ENCODE measurements around the gene OGFOD3. TPM values are rescaled to one million over a fixed set of nuclear protein-coding genes. Genes with fewer than 3 reads are reported as not detected.

Gene OGFOD3
- total RNA-seq, 4 donors from 2014 or later, result 13.0 to 28.7 (median 23.2) TPM

DNA sequence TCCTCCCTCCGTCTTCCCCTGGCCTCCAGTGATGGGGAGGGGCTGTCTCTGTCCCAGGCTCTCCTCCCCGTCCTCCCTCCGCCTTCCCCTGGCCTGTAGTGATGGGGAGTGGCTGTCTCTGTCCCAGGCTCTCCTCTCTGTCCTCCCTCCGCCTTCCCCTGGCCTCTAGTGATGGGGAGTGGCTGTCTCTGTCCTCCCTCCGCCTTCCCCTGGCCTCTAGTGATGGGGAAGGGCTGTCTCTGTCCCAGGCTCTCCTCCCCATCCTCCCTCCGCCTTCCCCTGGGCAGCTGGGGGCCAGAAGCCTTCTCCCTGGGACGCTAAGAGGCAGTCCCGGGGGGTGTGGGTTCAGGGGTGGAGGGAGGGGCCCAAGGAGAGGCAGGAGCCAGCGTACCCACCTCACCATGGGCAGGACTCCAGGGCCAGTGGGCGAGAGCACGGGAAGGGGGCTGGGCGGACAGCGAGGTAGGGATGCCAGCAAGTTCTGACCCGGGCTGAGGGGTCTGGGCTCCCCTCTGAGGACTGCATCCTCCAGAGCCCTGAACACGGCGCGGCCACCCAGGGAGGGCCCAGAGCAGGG, 32.0 kb downstream of the OGFOD3 start:
- intact Hi-C loops (cut with DNase I; ENCODE audit: low total_unique reads), result no loop called here
- no peak overlapping the region for H3K4me3 ChIP-seq (ENCODE audit: low read depth, poor library complexity, severe bottlenecking)
- no peak for TF ChIP-seq POLR2A (IDR thresholded peaks at IDR 0.05)
- TF ChIP-seq, protein P1, sequence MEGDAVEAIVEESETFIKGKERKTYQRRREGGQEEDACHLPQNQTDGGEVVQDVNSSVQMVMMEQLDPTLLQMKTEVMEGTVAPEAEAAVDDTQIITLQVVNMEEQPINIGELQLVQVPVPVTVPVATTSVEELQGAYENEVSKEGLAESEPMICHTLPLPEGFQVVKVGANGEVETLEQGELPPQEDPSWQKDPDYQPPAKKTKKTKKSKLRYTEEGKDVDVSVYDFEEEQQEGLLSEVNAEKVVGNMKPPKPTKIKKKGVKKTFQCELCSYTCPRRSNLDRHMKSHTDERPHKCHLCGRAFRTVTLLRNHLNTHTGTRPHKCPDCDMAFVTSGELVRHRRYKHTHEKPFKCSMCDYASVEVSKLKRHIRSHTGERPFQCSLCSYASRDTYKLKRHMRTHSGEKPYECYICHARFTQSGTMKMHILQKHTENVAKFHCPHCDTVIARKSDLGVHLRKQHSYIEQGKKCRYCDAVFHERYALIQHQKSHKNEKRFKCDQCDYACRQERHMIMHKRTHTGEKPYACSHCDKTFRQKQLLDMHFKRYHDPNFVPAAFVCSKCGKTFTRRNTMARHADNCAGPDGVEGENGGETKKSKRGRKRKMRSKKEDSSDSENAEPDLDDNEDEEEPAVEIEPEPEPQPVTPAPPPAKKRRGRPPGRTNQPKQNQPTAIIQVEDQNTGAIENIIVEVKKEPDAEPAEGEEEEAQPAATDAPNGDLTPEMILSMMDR (IDR thresholded peaks at IDR 0.05), result no peak
- DNase-seq (ENCODE audit: low spot score in 2 of 2), result peak in 1 of 2 donors; percentile 83
- 25 to 33% methylated on average over 9 to 16 of the region's 17 CpGs for WGBS, 2 donors

DNA sequence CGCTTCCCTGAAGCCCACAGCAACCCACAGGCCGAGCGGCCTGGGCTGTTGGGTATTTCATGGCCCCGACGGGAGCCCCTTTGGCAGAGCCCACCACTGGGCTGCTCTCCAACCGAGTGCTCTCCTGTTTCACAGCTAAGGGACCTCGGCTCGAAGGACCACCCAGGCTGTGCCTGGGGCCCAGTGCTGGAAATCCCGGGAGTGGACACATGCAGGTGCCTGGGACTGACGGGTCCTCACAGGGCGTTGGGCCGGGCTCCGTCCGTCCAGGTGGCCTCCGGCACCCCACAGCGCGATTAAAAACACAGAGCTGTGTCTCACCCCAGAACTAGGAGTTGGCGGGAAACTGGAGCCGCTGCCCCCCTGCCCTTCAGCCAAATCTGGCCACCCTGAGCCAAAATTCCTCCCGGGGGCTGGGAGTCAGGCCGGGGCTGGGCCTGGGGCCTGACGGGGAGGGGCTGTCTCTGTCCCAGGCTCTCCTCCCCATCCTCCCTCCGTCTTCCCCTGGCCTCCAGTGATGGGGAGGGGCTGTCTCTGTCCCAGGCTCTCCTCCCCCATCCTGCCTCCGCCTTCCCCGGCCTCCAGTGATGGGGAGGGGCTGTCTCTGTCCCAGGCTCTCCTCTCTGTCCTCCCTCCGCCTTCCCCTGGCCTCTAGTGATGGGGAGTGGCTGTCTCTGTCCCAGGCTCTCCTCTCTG, 32.7 kb downstream of the OGFOD3 start:
- H3K4me3 ChIP-seq (ENCODE audit: low read depth, poor library complexity, severe bottlenecking), result no peak overlapping the region
- 22 to 24% methylated on average over 11 to 21 of the region's 26 CpGs for WGBS, 2 donors
- intact Hi-C loops (cut with DNase I; ENCODE audit: low total_unique reads), result no loop called here
- TF ChIP-seq, protein P1 (IDR thresholded peaks at IDR 0.05), result no peak
- TF ChIP-seq POLR2A (IDR thresholded peaks at IDR 0.05), result no peak
- no peak for DNase-seq (ENCODE audit: low spot score in 2 of 2)

DNA sequence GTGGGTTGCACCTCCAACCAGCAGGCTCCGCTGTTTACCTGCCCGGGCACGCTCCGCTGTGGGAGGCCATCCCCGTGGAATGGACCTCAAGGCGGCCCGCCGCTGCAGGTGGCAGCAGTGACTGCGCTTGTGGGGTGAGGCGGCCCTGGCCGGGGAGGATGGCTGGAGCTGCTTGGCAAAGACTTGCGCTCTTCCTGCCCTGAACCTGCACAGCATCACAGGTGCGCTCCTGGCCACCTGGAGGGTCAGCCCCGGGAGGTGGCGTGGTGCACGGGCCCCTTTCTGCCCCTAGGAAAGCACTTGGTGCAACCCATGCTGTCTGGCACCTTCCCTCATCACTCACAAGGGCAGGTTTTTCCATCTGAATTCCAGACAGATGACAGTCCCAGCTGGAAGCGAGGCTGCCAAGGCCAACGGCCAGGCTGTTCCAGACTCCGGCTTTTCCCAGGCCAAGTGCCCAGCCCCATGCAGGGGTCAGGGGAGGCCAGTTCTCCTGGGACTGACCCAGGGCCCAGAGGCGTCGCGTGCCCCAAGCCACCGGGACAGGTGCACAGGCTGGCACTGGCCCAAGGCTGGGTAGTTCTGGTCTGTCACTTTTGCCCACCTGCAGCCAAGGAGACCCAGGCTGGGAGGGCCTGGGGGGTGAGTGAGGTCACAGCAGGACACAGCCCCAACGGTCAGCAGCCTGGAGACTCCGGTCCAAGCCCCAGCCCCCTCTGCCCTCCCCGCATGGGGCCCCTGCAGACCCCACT, 33.5 kb downstream of the OGFOD3 start:
- WGBS, 2 donors, result 16 to 31% methylated on average over 9 to 21 of the region's 26 CpGs
- no peak for TF ChIP-seq POLR2A (IDR thresholded peaks at IDR 0.05)
- TF ChIP-seq, protein P1 (IDR thresholded peaks at IDR 0.05), result peak in 1 of 3 donors; percentile 45
- no peak overlapping the region for H3K4me3 ChIP-seq (ENCODE audit: low read depth, poor library complexity, severe bottlenecking)
- no peak for DNase-seq (ENCODE audit: low spot score in 2 of 2)
- intact Hi-C loops (cut with DNase I; ENCODE audit: low total_unique reads), result no loop called here

DNA sequence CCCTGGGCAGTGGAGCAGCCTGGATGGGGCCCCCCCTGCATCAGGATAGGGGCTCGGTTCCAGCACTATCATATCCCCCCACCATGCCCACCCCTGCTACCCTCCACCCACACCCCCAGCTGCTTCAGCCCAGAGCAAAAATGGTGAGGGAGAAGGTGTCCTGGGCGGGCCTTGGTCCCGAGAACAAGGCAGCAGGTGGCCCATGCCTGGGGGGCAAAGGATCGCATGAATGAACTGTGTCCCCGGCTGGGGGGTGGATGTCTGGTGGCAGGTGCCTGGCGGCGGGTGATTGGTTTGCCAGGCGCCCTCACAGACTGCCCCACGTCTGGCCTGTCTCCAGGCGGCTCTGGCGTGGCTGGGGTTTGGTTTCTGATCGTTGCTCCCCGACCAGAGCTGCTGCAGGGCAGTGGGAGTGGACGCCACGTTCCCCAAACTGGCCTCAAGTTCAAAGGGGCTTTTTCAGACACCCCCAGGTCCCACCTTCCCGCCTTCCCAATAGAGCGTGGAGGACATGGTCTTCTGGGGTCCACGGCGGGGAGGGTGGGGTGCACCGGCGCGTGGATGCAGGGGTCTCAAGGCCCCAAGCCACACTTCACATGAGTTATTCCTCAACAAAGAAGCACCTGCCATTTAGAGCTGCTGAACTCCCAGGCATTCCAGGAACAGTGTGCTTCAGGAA, 34.2 kb downstream of the OGFOD3 start:
- WGBS, 2 donors, result 49 to 60% methylated on average over 19 to 22 of the region's 22 CpGs
- TF ChIP-seq, protein P1 (IDR thresholded peaks at IDR 0.05), result no peak
- TF ChIP-seq POLR2A (IDR thresholded peaks at IDR 0.05), result no peak
- intact Hi-C loops (cut with DNase I; ENCODE audit: low total_unique reads), result no loop called here
- H3K4me3 ChIP-seq (ENCODE audit: low read depth, poor library complexity, severe bottlenecking), result no peak overlapping the region
- DNase-seq (ENCODE audit: low spot score in 2 of 2), result no peak

DNA sequence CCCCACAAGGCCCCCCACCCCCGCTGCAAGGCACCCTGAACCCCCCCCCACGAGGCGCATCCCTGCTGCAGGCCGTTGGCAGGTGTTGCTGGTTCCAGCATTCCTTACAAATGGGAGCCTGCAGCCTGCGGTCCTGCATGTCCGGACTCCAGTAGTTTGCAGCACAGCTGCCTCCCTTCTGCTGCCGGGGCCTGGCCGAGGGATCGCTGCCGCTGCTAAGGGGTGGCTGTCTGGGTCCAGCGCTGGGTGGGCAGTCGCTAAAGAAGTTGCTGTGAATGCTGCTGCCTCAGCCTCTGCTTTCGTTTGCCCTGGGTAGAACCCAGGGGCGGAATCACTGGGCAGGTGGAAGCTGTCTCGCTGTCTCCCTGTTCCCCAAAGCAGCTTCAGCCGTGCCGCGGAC, 35.0 kb downstream of the OGFOD3 start:
- intact Hi-C loops (cut with DNase I; ENCODE audit: low total_unique reads), result no loop called here
- WGBS, 2 donors, result 43 to 63% methylated on average over 9 to 18 of the region's 18 CpGs
- no peak for TF ChIP-seq POLR2A (IDR thresholded peaks at IDR 0.05)
- TF ChIP-seq, protein P1 (IDR thresholded peaks at IDR 0.05), result no peak
- H3K4me3 ChIP-seq (ENCODE audit: low read depth, poor library complexity, severe bottlenecking), result no peak overlapping the region
- no peak for DNase-seq (ENCODE audit: low spot score in 2 of 2)
